GM21576 (cell line): Measurements from ENCODE around the gene KDELR3.

Source experiments
- ATAC-seq: cut with Tn5 transposase; IDR thresholded peaks from one replicate; pipeline ENCODE4 v1.9.1; 2021; ENCODE audit warnings: mild to moderate bottlenecking, moderate library complexity; ENCODE audit not compliant: unreplicated experiment

Gene KDELR3

GRCh38 chr22:38510416-38510970 is 42.6 kb downstream of the KDELR3 start:
- no peak for ATAC-seq

GRCh38 chr22:38513063-38513462 is 45.2 kb downstream of the KDELR3 start:
- no peak for ATAC-seq

- no peak for ATAC-seq
Observed at GRCh38 chr22:38518620-38519019, 50.7 kb downstream of the KDELR3 start.

GRCh38 chr22:38519453-38520250 is 51.8 kb downstream of the KDELR3 start:
- ATAC-seq: no peak

- ATAC-seq: no peak
Observed at GRCh38 chr22:38523029-38523428, 55.1 kb downstream of the KDELR3 start.

- no peak for ATAC-seq
Observed at GRCh38 chr22:38523479-38523878, 55.6 kb downstream of the KDELR3 start.

GRCh38 chr22:38524429-38524828 is 56.5 kb downstream of the KDELR3 start:
- no peak for ATAC-seq

- no peak for ATAC-seq
Observed at GRCh38 chr22:38531251-38531938, 63.5 kb downstream of the KDELR3 start.
